Activated CD4-positive, alpha-beta T cell treated with anti-CD3 and anti-CD28 coated beads, Interleukin-2, amount 10 ng/mL, durations not matched to agents 7 days and 5 days (primary cell): ENCODE data around the gene ADGRL2. TPM values are rescaled to one million over a fixed set of nuclear protein-coding genes. Genes with fewer than 3 reads are reported as not detected.

Source experiments
- CTCF ChIA-PET: fragments of 350-600 bp; sonication (Branson Sonifier 250); formaldehyde crosslinking; loops from one replicate; lab custom pipeline; 2021; ENCODE audit warnings: antibody characterized with exemption; lab: Charles Lee
- POLR2A ChIA-PET: fragments of 350-600 bp; sonication (Branson Sonifier 250); formaldehyde crosslinking; loops from one replicate; lab custom pipeline; 2021; ENCODE audit warnings: antibody characterized with exemption; lab: Charles Lee
- DNase-seq: peaks from one replicate; pipeline ENCODE4 v3.0.0-alpha.2; 2020
- H3K27ac Mint-ChIP-seq: one replicate; pipeline ENCODE4 v1.8.0; 2021; ENCODE audit warnings: mild to moderate bottlenecking, moderate library complexity, mixed read lengths
- H3K27me3 Mint-ChIP-seq: one replicate; pipeline ENCODE4 v1.8.0; 2021; ENCODE audit warnings: mixed read lengths
- H3K36me3 Mint-ChIP-seq: one replicate; pipeline ENCODE4 v1.8.0; 2021; ENCODE audit warnings: low read depth, mixed read lengths
- H3K4me1 Mint-ChIP-seq: one replicate; pipeline ENCODE4 v1.8.0; 2021; ENCODE audit warnings: mixed read lengths
- H3K4me3 Mint-ChIP-seq: one replicate; pipeline ENCODE4 v1.8.0; 2021; ENCODE audit warnings: mild to moderate bottlenecking, moderate library complexity, mixed read lengths
- H3K9me3 Mint-ChIP-seq: one replicate; pipeline ENCODE4 v1.8.0; 2021; ENCODE audit warnings: mixed read lengths
- total RNA-seq, 2 experiments: library from RNA; stranded (reverse); gene quantifications; one replicate each; pipeline ENCODE4 v1.2.3, GENCODE V29; 2021

Gene ADGRL2
- total RNA-seq, 2 experiments from 2014 or later: not detected

- H3K9me3 Mint-ChIP-seq: no peaks in the 10 kb centered on the region
- no peak overlapping the region for H3K27ac Mint-ChIP-seq
- H3K4me1 Mint-ChIP-seq: no peaks in the 10 kb centered on the region
- H3K4me3 Mint-ChIP-seq: no peak overlapping the region
- no peak for DNase-seq
- H3K36me3 Mint-ChIP-seq: no peaks in the 10 kb centered on the region
- CTCF ChIA-PET: no interaction called here
- no peaks in the 10 kb centered on the region for H3K27me3 Mint-ChIP-seq
- POLR2A ChIA-PET: no interaction called here
These were observed 153.8 kb downstream of the ADGRL2 start for GRCh38 chr1:81954534-81955020.

- Mint-ChIP-seq H3K27me3 (no peaks in the 10 kb centered on the region), H3K36me3 (no peaks in the 10 kb centered on the region), H3K9me3 (no peaks in the 10 kb centered on the region), H3K27ac (no peak overlapping the region), H3K4me1 (no peaks in the 10 kb centered on the region), H3K4me3 (no peak overlapping the region)
- CTCF ChIA-PET: no interaction called here
- no peak for DNase-seq
- POLR2A ChIA-PET: no interaction called here
These were observed 167.2 kb downstream of the ADGRL2 start for GRCh38 chr1:81967951-81968350.

- no peaks in the 10 kb centered on the region for H3K4me1 Mint-ChIP-seq
- H3K4me3 Mint-ChIP-seq: no peak overlapping the region
- H3K36me3 Mint-ChIP-seq: no peaks in the 10 kb centered on the region
- H3K27ac Mint-ChIP-seq: no peak overlapping the region
- no peaks in the 10 kb centered on the region for H3K27me3 Mint-ChIP-seq
- ChIA-PET POLR2A (no interaction called here), CTCF (no interaction called here)
- DNase-seq: no peak
- no peaks in the 10 kb centered on the region for H3K9me3 Mint-ChIP-seq
These were observed 169.7 kb downstream of the ADGRL2 start for GRCh38 chr1:81970416-81970815.

- DNase-seq: no peak
- Mint-ChIP-seq H3K27me3 (no peaks in the 10 kb centered on the region), H3K27ac (no peak overlapping the region), H3K9me3 (no peaks in the 10 kb centered on the region), H3K4me3 (no peak overlapping the region), H3K4me1 (no peaks in the 10 kb centered on the region), H3K36me3 (no peaks in the 10 kb centered on the region)
- POLR2A ChIA-PET: no interaction called here
- CTCF ChIA-PET: no interaction called here
These were observed 173.6 kb downstream of the ADGRL2 start for GRCh38 chr1:81974222-81974841.

- no peak for DNase-seq
- ChIA-PET CTCF (no interaction called here), POLR2A (no interaction called here)
- H3K27ac Mint-ChIP-seq: no peak overlapping the region
- H3K4me1 Mint-ChIP-seq: no peaks in the 10 kb centered on the region
- no peaks in the 10 kb centered on the region for H3K36me3 Mint-ChIP-seq
- H3K9me3 Mint-ChIP-seq: no peaks in the 10 kb centered on the region
- no peak overlapping the region for H3K4me3 Mint-ChIP-seq
- H3K27me3 Mint-ChIP-seq: no peaks in the 10 kb centered on the region
These were observed 174.3 kb downstream of the ADGRL2 start for GRCh38 chr1:81974883-81975555.

- ChIA-PET POLR2A (no interaction called here), CTCF (no interaction called here)
- H3K4me3 Mint-ChIP-seq: no peak overlapping the region
- no peaks in the 10 kb centered on the region for H3K4me1 Mint-ChIP-seq
- DNase-seq: no peak
- H3K27ac Mint-ChIP-seq: no peak overlapping the region
- H3K9me3 Mint-ChIP-seq: no peaks in the 10 kb centered on the region
- H3K36me3 Mint-ChIP-seq: no peaks in the 10 kb centered on the region
- H3K27me3 Mint-ChIP-seq: no peaks in the 10 kb centered on the region
These were observed 175.8 kb downstream of the ADGRL2 start for GRCh38 chr1:81976539-81976938.

- Mint-ChIP-seq H3K27me3 (no peaks in the 10 kb centered on the region), H3K4me3 (no peak overlapping the region), H3K4me1 (no peaks in the 10 kb centered on the region), H3K9me3 (no peaks in the 10 kb centered on the region), H3K27ac (no peak overlapping the region), H3K36me3 (no peaks in the 10 kb centered on the region)
- CTCF ChIA-PET: interaction anchor here (0.6 kb wide), 1 partner anchor 18 kb away, joined by 4 read pairs; no protein-coding TSS in a partner anchor
- no peak for DNase-seq
- POLR2A ChIA-PET: no interaction called here
These were observed 178.2 kb downstream of the ADGRL2 start for GRCh38 chr1:81978945-81979344.

GRCh38 chr1:81982523-81982922, 181.8 kb downstream of the ADGRL2 start:
- Mint-ChIP-seq H3K4me3 (no peak overlapping the region), H3K27me3 (no peaks in the 10 kb centered on the region), H3K9me3 (no peaks in the 10 kb centered on the region), H3K36me3 (no peaks in the 10 kb centered on the region), H3K4me1 (no peaks in the 10 kb centered on the region), H3K27ac (no peak overlapping the region)
- ChIA-PET CTCF (no interaction called here), POLR2A (no interaction called here)
- DNase-seq: no peak

- no peak overlapping the region for H3K27ac Mint-ChIP-seq
- DNase-seq: no peak
- POLR2A ChIA-PET: no interaction called here
- no peaks in the 10 kb centered on the region for H3K9me3 Mint-ChIP-seq
- no peak overlapping the region for H3K4me3 Mint-ChIP-seq
- CTCF ChIA-PET: no interaction called here
- no peaks in the 10 kb centered on the region for H3K27me3 Mint-ChIP-seq
- no peaks in the 10 kb centered on the region for H3K4me1 Mint-ChIP-seq
- H3K36me3 Mint-ChIP-seq: no peaks in the 10 kb centered on the region
These were observed 188.8 kb downstream of the ADGRL2 start for GRCh38 chr1:81989524-81989923.

GRCh38 chr1:81990241-81990640, 189.5 kb downstream of the ADGRL2 start:
- ChIA-PET CTCF (no interaction called here), POLR2A (no interaction called here)
- Mint-ChIP-seq H3K4me3 (no peak overlapping the region), H3K4me1 (no peaks in the 10 kb centered on the region), H3K27me3 (no peaks in the 10 kb centered on the region), H3K36me3 (no peaks in the 10 kb centered on the region), H3K9me3 (no peaks in the 10 kb centered on the region), H3K27ac (no peak overlapping the region)
- DNase-seq: no peak

GRCh38 chr1:81998165-81998564, 197.4 kb downstream of the ADGRL2 start:
- DNase-seq: no peak
- Mint-ChIP-seq H3K4me1 (no peaks in the 10 kb centered on the region), H3K36me3 (no peaks in the 10 kb centered on the region), H3K4me3 (no peak overlapping the region), H3K27ac (no peak overlapping the region), H3K27me3 (no peaks in the 10 kb centered on the region), H3K9me3 (no peaks in the 10 kb centered on the region)
- POLR2A ChIA-PET: no interaction called here
- CTCF ChIA-PET: no interaction called here

- Mint-ChIP-seq H3K4me3 (no peak overlapping the region), H3K36me3 (no peaks in the 10 kb centered on the region), H3K27ac (no peak overlapping the region), H3K27me3 (no peaks in the 10 kb centered on the region), H3K4me1 (no peaks in the 10 kb centered on the region), H3K9me3 (no peaks in the 10 kb centered on the region)
- CTCF ChIA-PET: no interaction called here
- POLR2A ChIA-PET: no interaction called here
- DNase-seq: no peak
These were observed 198.6 kb downstream of the ADGRL2 start for GRCh38 chr1:81999364-81999763.

- CTCF ChIA-PET: no interaction called here
- Mint-ChIP-seq H3K9me3 (no peaks in the 10 kb centered on the region), H3K36me3 (no peaks in the 10 kb centered on the region), H3K4me1 (no peaks in the 10 kb centered on the region), H3K27ac (no peak overlapping the region), H3K4me3 (no peak overlapping the region), H3K27me3 (no peaks in the 10 kb centered on the region)
- no peak for DNase-seq
- POLR2A ChIA-PET: no interaction called here
These were observed 199.5 kb downstream of the ADGRL2 start for GRCh38 chr1:82000221-82000620.

- no peak for DNase-seq
These were observed 200.6 kb downstream of the ADGRL2 start for GRCh38 chr1:82001345-82001744.

More at GRCh38 chr1:82001345-82001744, 200.6 kb downstream of the ADGRL2 start:
- H3K27ac Mint-ChIP-seq: no peak overlapping the region
- H3K4me1 Mint-ChIP-seq: no peaks in the 10 kb centered on the region
- no peaks in the 10 kb centered on the region for H3K9me3 Mint-ChIP-seq
- no peak overlapping the region for H3K4me3 Mint-ChIP-seq
- H3K27me3 Mint-ChIP-seq: no peaks in the 10 kb centered on the region
- POLR2A ChIA-PET: no interaction called here
- no peaks in the 10 kb centered on the region for H3K36me3 Mint-ChIP-seq
- CTCF ChIA-PET: no interaction called here
